ENCODE results near the gene PPAN.

The PPAN gene

GRCh38 chr19:10093295-10094186, 12.6 kb upstream of the PPAN start:
- no peak for DNase-seq

- no peak for DNase-seq
Observed at GRCh38 chr19:10095622-10095947, 10.6 kb upstream of the PPAN start.

GRCh38 chr19:10095948-10096614, 10.1 kb upstream of the PPAN start:
- peak; percentile 84 to 89 for DNase-seq

- DNase-seq = no peak
Observed at GRCh38 chr19:10096615-10096963, 9.6 kb upstream of the PPAN start.

GRCh38 chr19:10100163-10100785, 5.9 kb upstream of the PPAN start:
- no peak for DNase-seq

GRCh38 chr19:10102787-10103236, 3.4 kb upstream of the PPAN start:
- DNase-seq = no peak

GRCh38 chr19:10104130-10104513, 2.0 kb upstream of the PPAN start:
- DNase-seq = no peak

- peak; percentile 76 to 82 for DNase-seq
Observed at GRCh38 chr19:10104665-10105508, 1.3 kb upstream of the PPAN start.

GRCh38 chr19:10105509-10106099, 558 bp upstream of the PPAN start:
- DNase-seq = peak; percentile 83 to 88

GRCh38 chr19:10107254-10107653, 1.1 kb downstream of the PPAN start:
- no peak for DNase-seq

GRCh38 chr19:10107817-10108367, 1.7 kb downstream of the PPAN start:
- no peak for DNase-seq

GRCh38 chr19:10109528-10109927, 3.4 kb downstream of the PPAN start:
- DNase-seq = no peak

GRCh38 chr19:10110076-10110971, 4.2 kb downstream of the PPAN start:
- no peak for DNase-seq

- DNase-seq = no peak
Observed at GRCh38 chr19:10110972-10111317, 4.8 kb downstream of the PPAN start.

- no peak for DNase-seq
Observed at GRCh38 chr19:10111405-10111811, 5.2 kb downstream of the PPAN start, which contains the start of gene P2RY11. P2RY11 (plus strand) TSS chr19:10111693; CDS start chr19:10111722, 29 bp downstream.

- peak; percentile 47 to 48 for DNase-seq
Observed at GRCh38 chr19:10112037-10112761, 6.0 kb downstream of the PPAN start.

- peak; percentile 70 to 72 for DNase-seq
Observed at GRCh38 chr19:10112895-10113591, 6.9 kb downstream of the PPAN start.

- no peak for DNase-seq
Observed at GRCh38 chr19:10113592-10113963, 7.4 kb downstream of the PPAN start.

GRCh38 chr19:10113964-10114650, 7.9 kb downstream of the PPAN start:
- DNase-seq = no peak
